Activated naive CD4-positive, alpha-beta T cell treated with anti-CD3 and anti-CD28 coated beads, Interleukin-2, amount 50 U/mL, for 16 hours (primary cell): Measurements from ENCODE around the gene DOK7.

ENCODE experiments used
- DNase-seq: peaks from one replicate; pipeline ENCODE4 v3.0.0-alpha.2; 2020

The DOK7 gene

DNA sequence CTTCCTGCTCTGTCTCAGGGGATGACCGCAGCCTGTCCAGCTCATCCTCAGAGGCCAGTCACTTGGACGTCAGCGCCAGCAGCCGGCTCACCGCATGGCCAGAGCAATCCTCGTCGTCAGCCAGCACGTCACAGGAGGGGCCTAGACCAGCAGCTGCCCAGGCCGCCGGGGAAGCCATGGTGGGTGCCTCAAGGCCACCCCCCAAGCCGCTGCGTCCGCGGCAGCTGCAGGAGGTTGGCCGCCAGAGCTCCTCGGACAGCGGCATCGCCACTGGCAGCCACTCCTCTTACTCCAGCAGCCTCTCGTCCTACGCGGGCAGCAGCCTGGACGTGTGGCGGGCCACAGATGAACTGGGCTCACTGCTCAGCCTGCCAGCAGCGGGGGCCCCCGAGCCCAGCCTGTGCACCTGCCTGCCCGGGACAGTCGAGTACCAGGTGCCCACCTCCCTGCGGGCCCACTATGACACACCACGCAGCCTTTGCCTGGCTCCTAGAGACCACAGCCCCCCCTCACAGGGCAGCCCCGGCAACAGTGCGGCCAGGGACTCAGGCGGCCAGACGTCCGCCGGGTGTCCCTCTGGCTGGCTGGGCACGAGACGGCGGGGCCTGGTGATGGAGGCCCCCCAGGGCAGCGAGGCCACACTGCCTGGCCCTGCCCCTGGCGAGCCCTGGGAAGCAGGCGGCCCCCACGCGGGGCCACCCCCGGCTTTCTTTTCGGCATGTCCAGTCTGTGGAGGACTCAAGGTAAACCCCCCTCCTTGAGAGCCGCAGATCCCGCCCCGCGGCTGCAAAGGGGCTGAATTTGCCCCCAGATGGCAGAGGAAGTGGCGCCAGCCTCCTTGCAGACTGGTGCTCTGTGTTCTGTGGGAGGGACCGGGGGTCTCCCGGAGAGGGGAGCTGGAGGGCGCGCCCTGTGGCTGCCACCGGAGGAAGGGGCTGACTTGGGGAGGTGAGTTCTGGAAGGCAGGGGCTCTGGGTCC lies 29.9 kb downstream of the DOK7 start:
- DNase-seq = no peak

DNA sequence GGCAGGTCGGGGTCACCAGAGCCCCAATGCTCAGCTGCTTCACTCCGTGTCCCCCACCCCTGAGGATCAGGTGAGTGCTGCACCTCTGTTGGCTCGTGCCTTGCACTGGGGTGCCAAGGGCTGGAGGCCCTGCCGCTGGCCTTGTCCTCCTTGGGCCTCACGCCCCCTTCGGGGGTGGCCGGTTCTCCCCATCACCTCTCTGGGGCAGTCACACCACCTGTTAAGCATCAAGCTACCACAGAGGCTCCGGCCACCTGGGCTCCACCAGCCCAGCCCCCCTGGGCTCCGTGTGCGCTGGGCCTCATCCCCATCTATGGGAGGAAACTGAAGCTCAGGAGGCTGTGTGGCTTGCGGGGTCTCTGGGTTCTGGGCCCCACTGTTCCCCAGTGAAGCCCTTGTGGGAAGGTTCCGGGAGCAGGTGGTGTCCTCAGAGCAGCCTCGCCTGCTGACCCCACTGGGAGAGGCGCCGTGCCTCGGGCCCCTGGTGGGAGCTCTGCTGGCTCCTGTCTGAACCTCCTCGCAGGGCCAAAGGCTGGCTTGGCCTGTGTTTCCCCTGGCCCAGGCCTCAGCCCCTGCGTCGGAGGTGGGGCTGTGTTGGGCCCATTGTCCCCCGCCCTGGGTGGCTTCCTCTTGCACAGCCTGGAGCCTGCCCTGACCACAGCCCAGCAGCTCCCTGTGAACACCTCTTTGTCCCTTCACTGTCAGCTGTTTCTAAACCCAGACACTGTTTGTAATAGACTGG lies 30.8 kb downstream of the DOK7 start:
- DNase-seq = no peak

DNA sequence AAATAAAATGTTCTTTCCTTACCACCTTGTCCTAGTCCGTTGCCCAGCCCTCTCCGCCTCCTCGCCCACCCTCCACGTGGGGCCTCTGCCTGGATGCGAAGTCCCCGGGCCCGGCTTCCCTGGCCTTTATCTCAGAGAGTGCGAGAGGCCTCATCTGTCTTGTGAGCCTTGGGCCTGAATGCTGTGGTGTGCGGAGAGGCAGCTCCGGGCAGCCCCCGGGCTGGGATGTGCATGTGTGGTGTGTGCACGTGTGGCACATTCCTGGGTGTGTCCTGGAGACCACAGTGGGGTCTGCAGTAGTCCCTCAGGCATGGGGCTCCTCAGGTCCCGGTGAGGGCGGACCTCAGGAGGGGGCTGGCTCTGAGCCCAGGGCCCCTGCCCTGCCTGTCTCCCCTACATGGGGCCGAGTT lies 31.4 kb downstream of the DOK7 start:
- DNase-seq = no peak

DNA sequence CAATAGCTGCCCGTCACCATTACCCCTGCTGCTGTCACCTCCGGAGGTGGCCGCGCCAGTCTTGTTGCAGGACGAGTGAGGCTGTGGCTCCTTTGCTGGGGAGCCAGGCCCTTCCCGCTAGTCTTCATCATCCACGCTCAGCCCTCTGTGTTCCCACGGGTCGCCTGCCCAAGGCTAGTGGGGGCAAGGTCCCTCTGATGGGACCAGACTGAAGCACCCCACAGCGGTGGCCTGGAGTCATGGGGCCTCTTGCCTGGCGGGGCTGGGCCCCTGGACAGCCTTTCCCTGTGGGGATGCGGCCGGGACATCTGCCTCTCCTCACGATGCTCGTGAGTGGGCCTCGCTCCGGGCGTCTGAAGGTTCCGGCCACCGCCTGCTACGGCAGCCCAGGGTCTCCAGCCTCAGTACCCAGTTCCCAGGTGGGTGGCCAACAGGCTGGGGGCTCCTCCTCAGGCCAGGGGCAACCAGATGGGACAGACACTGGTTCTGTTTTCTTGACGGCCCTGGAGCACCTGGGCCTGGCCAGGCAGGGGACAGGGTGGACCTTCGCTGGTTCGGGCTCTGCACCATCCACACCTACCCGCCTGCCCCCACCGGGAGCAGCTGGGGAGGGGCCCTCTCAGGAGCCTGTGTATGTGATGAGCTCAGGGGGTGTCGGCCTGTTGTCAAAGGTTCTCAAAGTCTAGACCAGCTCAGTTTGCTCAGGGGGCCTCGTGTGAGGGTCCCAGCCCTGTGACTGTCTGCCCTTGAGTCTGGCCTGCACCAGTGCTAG lies 32.3 kb downstream of the DOK7 start:
- DNase-seq = no peak

DNA sequence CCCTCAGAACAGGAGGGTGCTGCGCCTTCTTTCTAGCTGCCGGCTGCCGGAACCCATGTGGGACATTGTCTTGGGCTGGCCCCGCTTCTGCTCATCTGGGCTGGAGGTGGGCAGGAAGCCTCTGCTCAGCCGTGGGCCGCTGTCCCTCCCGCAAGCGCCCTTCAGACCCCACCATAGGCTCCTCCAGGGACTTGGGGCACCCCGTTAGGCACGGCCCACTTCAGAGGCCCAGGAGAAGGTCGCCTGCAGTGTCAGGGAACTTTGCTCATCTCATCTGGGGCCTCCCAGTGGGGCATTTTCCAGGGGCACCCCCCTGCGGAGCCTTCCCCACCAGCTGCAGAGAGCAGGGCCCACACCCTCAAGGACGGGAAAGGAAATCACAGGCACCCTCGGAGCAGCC lies 32.9 kb downstream of the DOK7 start:
- DNase-seq = no peak

DNA sequence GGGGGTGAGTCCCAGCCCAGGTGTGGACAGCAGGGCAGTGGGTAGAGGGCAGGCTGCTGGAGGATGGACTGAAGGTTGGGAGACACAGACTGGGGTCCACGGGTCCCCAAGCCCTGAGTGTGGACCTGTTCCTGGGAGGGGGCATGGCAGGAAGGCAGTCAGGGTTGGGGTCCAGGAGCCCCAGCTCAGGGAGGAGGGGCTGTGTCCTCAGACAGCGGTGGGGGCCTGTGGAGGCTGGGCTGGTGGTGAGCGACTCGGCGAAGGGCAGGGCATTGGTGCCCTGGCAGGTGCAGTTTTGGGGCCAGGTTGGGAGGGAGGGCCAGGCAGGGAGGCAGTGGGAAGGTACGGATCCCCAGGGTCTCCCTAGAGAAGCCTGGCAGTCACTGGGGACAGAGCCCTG lies 34.0 kb downstream of the DOK7 start:
- no peak for DNase-seq

DNA sequence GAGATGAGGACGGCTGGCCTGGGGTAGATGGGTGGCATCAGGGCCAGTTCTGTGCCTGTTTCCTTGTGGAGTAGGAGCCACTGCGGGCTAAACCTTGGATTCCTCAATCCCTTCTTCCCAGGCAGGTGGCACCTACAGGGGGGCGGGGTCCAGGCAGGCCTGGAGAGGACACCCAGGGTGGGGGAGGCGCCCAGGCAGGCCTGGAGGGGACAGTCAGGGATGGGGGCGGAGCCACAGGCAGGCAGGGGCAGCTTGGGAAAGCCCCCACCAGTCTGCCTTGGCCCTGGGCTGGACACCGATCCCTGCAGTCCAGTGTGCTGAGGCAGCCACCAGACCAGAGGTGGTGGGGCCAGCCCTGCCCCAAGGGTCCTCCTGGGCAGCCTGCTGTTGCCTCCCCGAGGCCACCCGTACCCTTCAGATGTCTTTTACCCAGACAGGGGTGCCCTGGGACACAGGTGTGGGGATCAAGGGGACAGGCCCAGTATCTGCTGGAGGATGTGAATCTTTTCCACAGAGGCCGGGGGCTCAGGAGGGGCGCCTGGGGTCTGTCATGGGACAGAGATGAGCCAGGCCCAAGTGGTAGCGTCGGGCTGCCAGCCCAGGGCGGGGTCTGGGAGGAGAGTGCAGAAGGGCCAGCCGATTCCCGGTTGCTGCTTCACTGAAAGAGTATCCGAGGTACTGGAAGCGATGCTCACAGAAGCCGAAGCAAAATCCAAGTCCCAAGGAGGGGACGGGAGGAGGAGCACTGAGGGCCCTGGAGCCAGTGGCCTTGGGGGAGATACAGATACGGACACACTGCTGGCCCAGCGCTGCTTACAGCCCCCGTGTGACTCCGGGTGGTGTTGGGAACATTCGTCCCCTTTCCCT lies 34.6 kb downstream of the DOK7 start:
- no peak for DNase-seq

DNA sequence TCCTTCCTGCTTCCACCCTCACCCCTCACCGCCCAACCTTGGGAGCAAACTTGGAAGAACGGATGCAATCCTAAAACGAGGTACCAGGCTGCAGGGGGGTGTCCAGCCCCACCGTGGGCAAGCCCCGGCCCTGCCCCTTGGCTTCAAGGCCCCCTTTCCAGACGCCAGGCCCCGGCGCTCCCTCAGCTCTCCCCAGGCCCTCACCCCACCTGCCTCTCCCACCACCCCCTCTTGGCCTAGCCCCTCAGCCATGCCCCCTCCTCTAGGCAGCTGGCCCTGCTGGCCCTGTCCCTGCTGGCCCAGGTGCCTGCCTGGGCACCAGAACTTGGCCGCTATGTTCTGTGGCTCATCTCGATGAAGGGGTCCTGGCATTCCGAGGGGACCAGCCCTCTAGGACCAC lies 35.3 kb downstream of the DOK7 start:
- no peak for DNase-seq

DNA sequence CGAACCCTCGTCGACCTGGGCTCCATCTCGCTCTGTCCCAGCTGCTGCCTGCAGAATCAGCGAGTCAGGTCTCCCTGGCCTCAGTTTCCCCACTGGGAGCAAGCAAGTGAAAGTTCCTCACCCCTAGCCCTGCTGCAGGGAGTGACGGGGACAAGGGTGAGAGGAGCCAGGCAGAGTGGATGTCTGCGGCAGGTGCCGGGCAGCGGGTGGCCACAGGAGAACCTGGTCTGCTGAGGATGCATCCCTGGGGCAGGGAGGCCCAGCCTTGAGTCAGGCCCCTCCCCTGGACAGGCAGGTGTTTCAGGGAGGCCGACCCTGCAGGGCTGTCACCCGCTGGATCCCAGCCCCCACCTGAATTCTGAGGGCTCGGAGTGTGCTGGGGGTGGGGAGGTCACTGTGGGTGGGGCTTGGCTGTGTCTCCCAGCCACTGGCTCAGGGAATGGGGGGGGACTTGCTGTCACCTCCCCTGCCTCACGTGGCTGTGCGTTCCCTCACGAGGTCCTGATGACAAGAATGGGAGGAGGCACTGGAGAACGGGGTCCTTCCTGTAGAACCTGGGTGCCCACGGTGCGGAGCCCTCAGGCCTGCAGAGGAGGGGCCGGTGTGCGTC lies 35.9 kb downstream of the DOK7 start:
- no peak for DNase-seq

DNA sequence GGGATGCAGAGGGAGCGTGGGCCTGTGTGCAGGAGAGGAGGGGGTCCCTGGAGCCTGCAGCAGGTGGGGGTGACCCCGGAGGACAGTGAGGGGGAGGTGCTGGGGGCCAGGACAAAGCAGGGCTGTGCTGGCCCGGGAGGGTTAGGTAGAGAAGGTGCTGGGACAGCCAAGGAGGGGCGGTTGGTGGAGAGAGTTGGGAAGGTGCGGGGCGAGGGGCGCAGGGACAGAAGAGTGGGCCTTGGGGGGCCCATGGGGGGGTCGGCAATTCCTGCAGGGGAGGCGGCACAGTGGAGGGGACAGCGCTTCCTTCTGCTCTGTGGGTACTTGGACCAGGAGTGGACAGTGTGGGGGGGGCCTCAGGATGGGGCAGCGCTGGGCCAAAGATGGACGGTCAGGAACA lies 36.6 kb downstream of the DOK7 start:
- DNase-seq = no peak

DNA sequence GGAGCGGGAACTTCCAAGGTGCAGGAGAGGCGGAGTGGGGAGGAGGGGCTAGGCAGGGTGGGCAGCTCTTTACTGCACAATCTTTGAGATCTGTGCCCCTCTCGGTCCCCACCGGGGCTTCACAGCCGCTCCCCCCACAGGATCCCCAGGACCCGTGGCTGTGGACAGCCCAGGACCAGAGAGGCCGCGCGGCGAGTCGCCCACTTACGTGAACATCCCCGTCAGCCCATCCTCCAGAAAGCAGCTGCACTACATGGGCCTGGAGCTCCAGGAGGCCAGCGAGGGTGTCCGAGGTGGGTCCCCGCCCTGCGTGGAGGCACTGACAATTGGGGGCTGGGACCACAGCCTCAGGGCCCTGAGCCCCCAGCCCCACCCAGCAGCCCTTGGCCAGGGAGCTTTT lies 37.0 kb downstream of the DOK7 start:
- DNase-seq = no peak

DNA sequence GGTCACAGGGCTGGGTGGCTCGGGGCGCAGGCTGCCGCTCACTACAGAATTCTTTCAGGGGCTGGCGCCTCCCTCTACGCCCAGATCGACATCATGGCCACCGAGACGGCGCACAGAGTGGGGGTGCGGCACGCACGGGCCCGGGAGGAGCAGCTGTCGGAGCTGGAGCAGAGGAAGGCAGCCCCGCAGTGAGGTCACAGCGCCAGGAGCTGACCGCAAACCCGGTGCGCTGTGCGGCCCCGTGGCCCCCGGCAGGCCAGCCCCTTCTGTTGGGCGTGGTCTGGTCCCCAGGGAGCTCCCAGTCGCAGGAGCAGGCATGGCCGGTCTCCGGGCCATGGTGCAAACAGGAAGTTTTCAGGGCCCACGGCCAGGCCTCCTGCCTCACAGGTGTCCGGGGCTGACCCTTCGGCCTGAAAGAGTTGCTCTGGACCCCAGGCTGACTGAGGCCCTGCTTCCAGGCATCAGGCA lies 37.6 kb downstream of the DOK7 start:
- no peak for DNase-seq

DNA sequence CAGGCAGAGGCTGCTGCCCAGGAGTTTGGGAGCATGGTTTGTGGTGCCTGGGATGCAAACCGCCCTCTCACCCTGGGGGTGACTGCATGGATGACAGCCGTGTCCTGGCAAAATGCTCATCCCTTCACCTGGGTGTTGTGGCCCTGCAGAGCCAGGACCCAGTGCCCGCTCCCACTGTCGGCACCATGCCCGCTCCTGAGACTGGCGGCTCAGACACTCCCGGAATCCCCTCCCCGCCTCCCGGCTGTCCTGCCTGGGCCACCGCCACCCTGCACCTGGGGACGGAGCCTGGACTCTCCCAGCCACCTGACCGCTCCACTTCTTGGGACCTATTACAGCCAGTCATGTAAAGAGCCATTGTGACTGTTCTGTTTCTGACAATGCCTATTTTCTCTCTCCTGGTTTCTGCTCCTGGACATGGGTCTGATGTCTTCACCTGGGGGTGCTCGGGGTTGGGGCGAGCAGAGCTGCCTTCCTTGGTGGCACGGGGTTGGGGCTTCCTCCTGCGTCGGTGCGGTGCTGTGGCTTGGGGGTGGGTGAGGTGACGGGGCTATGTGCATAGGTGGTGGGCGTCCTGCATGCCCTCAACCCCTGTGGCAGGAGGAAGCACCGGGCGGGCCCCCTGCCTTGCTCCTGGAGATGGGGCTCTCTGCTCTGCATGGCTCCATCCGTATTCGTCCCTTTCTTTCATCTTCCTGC lies 38.2 kb downstream of the DOK7 start:
- DNase-seq = no peak

DNA sequence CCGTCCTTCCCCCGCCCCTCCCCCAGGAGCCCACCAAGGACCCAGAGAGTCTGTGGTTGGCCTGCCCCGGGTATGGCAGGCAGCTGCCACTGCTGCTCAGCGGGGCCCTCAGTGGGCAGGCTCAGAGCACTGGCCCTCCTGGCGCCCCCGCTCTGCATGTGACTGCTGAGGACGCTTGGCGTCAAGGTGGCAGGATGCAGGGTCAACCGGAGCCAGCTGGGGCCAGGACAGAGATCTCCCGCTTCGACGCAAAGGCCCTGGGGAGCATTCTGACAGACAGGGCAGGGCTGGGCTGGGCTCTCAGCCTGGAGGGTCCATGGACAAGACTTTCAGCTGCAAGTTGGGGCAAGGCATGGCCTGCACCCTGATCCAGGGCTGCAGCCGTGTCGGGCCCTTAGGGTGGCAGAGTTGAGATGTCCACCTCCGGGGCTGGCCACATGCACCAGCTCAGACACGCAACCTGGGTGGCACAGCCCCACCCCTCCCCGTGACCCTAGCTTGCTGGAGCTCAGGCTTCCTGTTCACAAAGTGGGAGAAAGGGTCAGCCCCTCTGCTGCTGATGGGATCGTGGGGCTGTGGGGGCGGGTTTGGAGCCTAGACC lies 38.8 kb downstream of the DOK7 start:
- DNase-seq = no peak

DNA sequence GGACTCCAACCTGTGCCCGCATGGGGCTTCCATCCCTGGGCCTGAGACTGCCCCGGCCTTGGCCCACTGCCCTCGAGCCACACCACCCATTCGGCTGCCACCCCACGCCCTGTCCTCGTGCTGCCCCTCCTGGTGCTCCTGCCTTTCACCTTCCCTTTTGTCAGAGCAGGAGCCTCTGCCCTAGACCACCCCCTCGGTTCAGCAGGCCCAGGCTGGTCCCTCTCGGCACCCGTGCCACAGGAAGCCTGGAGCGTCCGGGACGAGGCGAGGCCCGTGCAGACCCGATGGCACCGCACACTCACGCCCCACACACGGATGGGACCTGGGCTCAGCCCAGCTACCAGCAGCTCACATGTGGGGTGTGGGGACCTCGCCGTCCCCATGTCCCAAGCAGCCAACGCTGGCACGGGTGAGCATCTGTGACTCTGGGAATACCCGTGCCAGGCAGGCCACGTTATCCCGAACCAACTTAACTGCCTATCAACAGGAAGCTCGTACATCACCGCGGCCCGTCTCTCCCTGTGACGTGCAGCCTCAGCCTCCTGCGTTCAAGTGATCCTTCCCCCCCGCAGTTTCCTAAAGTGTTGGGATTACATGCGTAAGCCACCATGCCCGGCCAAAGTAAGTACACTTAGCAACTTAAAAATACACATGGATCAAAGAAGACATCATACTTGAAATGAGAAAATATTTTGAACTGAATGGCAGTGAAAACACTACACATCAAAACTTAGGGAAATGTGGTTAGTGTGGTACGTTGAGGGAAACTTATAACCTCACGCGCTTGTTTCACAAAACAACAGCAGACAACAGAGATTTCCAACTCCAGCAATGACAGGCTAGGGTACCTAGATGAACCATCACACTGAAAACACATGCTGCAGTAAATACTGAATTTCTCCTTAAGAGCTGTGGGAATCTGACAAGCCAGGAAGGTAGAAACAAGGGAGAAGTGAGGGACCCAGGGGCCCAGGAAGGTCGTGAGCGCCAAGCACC lies 40.1 kb downstream of the DOK7 start:
- DNase-seq = no peak

DNA sequence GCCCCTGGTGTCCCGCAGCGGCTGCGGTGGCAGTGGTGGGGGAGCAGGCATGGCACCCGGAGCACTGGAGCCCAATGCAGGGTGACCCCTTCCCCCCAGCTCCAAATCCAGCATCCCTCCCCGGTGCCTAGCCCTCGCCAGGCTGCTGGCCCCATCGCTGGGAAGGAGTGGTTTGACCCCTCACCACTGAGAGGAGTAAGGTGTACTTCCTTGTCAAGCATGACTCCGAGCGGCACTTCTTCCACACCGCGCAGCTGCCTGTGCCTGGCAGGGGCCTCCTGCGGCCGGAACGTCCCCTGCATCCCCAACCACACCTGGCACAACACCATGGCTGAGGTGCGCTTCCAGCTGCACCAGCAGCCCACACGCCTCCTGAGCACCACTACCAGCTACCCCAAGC lies 42.1 kb downstream of the DOK7 start:
- DNase-seq = no peak

DNA sequence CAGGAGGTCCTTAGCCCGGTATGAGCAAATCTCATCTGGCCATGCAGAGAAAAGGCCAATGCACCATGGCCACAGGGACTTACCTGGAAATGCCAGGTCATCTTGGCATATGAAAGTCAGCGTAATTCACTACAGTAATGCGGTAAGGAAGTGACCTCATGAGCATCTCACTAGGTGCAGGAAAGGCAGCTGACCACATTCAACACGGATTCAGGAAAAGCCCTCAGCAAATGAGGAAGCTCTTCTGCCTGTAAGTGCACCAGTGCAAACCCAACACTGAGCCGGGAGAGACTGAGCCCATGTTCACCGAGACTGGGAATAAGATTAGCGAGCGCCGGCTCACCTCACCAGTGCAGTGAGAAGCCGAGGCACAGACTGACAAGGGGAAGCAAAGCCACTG lies 45.4 kb downstream of the DOK7 start:
- DNase-seq = no peak

DNA sequence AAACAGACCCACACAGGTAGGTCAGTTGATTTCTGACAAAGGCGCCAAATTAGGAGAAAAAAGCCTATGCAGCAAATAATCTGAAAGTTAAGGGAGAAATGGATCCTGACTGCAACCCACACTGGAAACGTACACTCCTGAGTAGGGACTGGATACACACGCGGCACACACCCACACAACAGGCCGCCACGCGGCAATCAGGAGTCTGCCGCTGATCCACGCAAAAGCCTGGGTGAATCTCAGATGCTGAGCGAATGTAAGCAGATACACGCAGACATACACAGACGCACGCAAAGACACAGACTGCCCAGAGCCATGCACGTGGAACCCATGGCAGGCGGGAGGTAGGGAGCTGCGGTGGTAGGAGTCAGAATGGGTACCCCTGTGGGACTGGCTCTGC lies 47.4 kb downstream of the DOK7 start:
- DNase-seq = no peak

DNA sequence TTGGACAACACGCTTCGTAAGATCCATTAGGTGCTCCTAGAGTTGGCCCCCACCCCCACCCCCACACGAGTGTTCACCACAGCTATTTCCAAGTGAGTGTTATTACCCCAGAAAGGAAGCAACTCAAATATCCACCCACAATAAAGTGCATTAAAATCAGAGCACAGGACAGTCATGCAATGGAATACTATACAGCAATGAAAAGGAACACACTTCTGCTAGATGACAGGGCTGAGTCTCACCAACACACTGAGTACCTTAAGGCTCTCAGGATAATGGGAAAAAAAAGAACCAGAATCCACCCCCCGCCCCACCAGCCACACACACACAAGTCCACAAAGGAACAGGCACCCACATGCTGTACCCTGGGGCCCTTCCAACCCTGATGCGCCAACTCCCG lies 48.1 kb downstream of the DOK7 start:
- no peak for DNase-seq
